GM18517 (cell line): ENCODE measurements around the gene ATP8A1.

Experiments used
- ATAC-seq: cut with Tn5 transposase; IDR thresholded peaks from one replicate; pipeline ENCODE4 v1.9.1; 2021; ENCODE audit warnings: mild to moderate bottlenecking, moderate library complexity; ENCODE audit not compliant: unreplicated experiment

The ATP8A1 gene

GRCh38 chr4:42627885-42628646 lies 28.8 kb downstream of the ATP8A1 start:
- ATAC-seq = peak; percentile 96

GRCh38 chr4:42626629-42627146 lies 30.2 kb downstream of the ATP8A1 start:
- no peak for ATAC-seq

GRCh38 chr4:42625329-42625728 lies 31.6 kb downstream of the ATP8A1 start:
- ATAC-seq = no peak

- ATAC-seq = no peak
Measured at GRCh38 chr4:42624551-42624950, 32.4 kb downstream of the ATP8A1 start.

GRCh38 chr4:42618023-42618422 lies 38.9 kb downstream of the ATP8A1 start:
- ATAC-seq = no peak

GRCh38 chr4:42617030-42617429 lies 39.9 kb downstream of the ATP8A1 start:
- no peak for ATAC-seq

GRCh38 chr4:42616572-42616971 lies 40.3 kb downstream of the ATP8A1 start:
- no peak for ATAC-seq

- ATAC-seq = no peak
Measured at GRCh38 chr4:42615131-42615763, 41.7 kb downstream of the ATP8A1 start.

- no peak for ATAC-seq
Measured at GRCh38 chr4:42612898-42613297, 44.0 kb downstream of the ATP8A1 start.

- ATAC-seq = no peak
Measured at GRCh38 chr4:42610941-42611340, 46.0 kb downstream of the ATP8A1 start.

- no peak for ATAC-seq
Measured at GRCh38 chr4:42609051-42609450, 47.9 kb downstream of the ATP8A1 start.

- ATAC-seq = no peak
Measured at GRCh38 chr4:42608551-42608950, 48.4 kb downstream of the ATP8A1 start.

- ATAC-seq = no peak
Measured at GRCh38 chr4:42607011-42607726, 49.7 kb downstream of the ATP8A1 start.

- no peak for ATAC-seq
Measured at GRCh38 chr4:42605264-42605663, 51.6 kb downstream of the ATP8A1 start.

- ATAC-seq = no peak
Measured at GRCh38 chr4:42603862-42604261, 53.0 kb downstream of the ATP8A1 start.

- no peak for ATAC-seq
Measured at GRCh38 chr4:42600578-42600977, 56.3 kb downstream of the ATP8A1 start.

- peak; percentile 67 for ATAC-seq
Measured at GRCh38 chr4:42596918-42597317, 60.0 kb downstream of the ATP8A1 start.

- no peak for ATAC-seq
Measured at GRCh38 chr4:42594888-42595287, 62.0 kb downstream of the ATP8A1 start.

- no peak for ATAC-seq
Measured at GRCh38 chr4:42588909-42589308, 68.0 kb downstream of the ATP8A1 start.

GRCh38 chr4:42586775-42587174 lies 70.1 kb downstream of the ATP8A1 start:
- ATAC-seq = no peak

GRCh38 chr4:42579903-42580302 lies 77.0 kb downstream of the ATP8A1 start:
- ATAC-seq = no peak

- ATAC-seq = no peak
Measured at GRCh38 chr4:42578187-42578586, 78.7 kb downstream of the ATP8A1 start.
